Measurements from ENCODE around the gene NGRN.
A peak's percentile ranks its signal among the peaks of the same experiment; 100 is the strongest.

NGRN gene

GRCh38 chr15:90230071-90230494, 35.4 kb upstream of the NGRN start:
- no peak overlapping the region for H3K4me3 ChIP-seq (ENCODE audit: control insufficient read depth, low read depth, low read length)
- no peak for DNase-seq (ENCODE audit: low read depth)
- no peak for TF ChIP-seq CTCF (IDR thresholded peaks at IDR 0.05; ENCODE audit: control insufficient read depth, insufficient read depth, low read depth, low read length, missing control alignments)

GRCh38 chr15:90230610-90231009, 34.9 kb upstream of the NGRN start:
- no peak for DNase-seq (ENCODE audit: low read depth)
- no peak for TF ChIP-seq CTCF (IDR thresholded peaks at IDR 0.05; ENCODE audit: control insufficient read depth, insufficient read depth, low read depth, low read length, missing control alignments)
- H3K4me3 ChIP-seq (ENCODE audit: control insufficient read depth, low read depth, low read length) = no peak overlapping the region

DNA sequence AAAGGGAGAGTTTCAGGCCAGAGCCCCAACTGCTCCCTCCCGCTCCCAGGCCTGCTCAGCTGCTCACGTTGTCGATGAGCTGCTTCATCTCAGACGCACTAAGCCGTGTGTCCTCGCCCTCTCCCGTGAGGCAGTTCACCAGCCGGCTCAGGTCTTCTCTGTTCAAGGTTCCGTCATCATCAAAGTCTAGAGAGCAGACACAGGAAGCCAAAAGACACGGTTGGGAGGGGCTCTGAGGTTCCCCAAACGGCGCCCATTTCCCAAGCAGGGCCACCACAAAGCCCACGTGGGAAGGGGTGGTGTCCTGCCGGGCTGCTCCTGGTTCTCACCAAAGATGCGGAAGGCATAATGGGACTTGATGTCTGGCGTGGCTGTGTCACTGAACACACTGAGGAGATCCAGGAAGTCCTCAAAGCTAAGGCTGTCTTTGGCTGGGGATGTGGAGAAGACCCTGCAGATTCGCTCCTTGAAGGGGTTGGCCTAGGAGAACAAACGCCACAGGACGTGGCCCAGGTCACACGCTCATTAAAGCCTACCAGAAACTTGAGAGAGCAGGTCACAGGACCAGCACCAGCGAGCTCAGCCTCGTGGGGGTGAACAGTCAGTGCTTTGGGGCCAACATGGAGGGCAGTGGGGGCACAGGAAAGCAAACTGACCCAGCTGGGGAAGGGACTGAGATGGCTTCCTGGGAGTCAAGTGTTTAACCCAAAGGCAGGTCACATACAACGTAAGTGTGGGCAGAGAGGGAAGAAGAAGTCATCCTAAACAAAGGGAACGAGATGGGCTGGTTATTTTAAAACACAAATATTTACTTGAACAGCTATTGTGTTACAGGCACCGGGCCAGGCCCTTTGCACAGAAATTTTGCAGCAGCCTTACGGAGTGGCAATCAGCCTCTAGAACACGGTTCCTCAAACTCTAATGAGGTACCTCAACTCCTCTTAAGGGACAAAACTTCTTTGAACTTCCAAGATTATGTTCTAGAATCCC, 34.1 kb upstream of the NGRN start:
- no peak for DNase-seq (ENCODE audit: low read depth)
- no peak overlapping the region for H3K4me3 ChIP-seq (ENCODE audit: control insufficient read depth, low read depth, low read length)
- no peak for TF ChIP-seq CTCF (IDR thresholded peaks at IDR 0.05; ENCODE audit: control insufficient read depth, insufficient read depth, low read depth, low read length, missing control alignments)

- DNase-seq (ENCODE audit: low read depth) = no peak
- no peak for TF ChIP-seq CTCF (IDR thresholded peaks at IDR 0.05; ENCODE audit: control insufficient read depth, insufficient read depth, low read depth, low read length, missing control alignments)
- H3K4me3 ChIP-seq (ENCODE audit: control insufficient read depth, low read depth, low read length) = peak overlapping the region; percentile 63
Measured at GRCh38 chr15:90232196-90232595, 33.3 kb upstream of the NGRN start.

DNA sequence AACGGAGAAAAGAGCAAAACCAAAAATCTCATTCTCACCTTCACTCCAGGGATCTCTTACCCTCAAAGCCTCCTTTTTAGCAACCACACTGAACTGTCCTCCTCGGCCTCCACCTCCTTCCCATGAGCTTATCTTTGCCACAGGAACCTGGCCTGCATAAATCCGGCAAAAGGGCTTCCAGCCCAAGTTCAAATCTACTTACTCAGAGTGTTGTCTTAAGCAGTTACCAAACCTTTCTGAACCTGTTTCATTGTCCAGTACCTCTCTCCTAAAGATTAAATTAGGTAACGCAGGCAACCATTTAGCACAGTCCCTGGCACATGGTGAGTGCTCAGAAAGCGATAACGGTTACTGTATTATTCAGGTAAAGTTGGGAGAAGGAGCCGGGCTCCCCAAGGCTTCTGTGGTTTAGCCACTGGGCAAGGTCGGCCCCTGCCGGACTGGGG, 32.5 kb upstream of the NGRN start:
- DNase-seq (ENCODE audit: low read depth) = no peak
- peak; percentile 50 for TF ChIP-seq CTCF (IDR thresholded peaks at IDR 0.05; ENCODE audit: control insufficient read depth, insufficient read depth, low read depth, low read length, missing control alignments)
- peak overlapping the region; percentile 63 for H3K4me3 ChIP-seq (ENCODE audit: control insufficient read depth, low read depth, low read length)

DNA sequence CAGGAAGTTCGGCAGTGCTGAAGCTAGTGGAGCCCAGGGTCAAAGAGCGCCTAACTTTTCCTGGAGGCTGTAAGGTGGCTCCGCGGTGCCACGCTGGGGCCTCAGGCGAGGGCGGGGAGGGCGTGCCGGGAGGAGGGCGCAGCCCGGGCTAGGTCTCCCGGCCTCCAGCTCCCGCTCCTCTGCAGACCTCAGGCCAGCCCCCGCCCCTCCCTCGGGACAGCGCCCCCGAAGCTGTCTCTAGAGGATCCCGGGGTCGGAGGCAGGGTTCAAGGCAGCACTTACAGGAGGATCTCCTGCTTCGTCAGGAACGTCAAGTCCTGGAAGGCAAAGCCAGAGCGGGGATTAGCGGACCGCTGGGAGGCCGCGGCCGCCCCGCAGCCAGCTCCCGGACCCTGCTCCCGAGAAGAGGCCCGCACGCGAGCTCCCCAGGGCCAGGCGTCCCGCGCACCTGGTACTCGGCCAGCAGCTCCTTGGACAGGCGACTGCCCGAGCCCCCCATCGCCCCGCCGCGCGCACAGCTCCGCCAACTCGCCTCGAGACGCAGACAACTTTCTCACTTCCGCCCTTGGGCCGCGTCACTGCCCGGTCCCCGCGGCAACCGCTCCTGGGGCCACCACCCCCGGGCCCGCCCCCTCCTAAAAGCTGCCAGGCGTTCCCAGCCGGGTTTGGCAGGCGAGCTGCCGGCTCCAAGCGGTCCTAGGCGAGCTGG, 31.9 kb upstream of the NGRN start, which contains the start of gene CIB1:
TSS of gene CIB1 (minus strand) at position 555 of the 709 bp plus-strand sequence. CDS start at position 499, 56 bp downstream.
- DNase-seq (ENCODE audit: low read depth) = peak; percentile 76
- peak within 1 kb of the TSS; percentile 90 for H3K4me3 ChIP-seq (ENCODE audit: control insufficient read depth, low read depth, low read length)
- TF ChIP-seq CTCF (IDR thresholded peaks at IDR 0.05; ENCODE audit: control insufficient read depth, insufficient read depth, low read depth, low read length, missing control alignments) = no peak

Measured in AG09309 (cell line).